Naive thymus-derived CD4-positive, alpha-beta T cell (primary cell): ENCODE measurements around the gene ZSCAN16. TPM values are rescaled to one million over a fixed set of nuclear protein-coding genes. Genes with fewer than 3 reads are reported as not detected.

Source experiments
- ATAC-seq: fragments of 150-1000 bp; cut with Tn5 transposase; 2 replicates; pipeline ENCODE4 v1.10.0; 2021; ENCODE audit warnings: mild to moderate bottlenecking, moderate library complexity
- CTCF ChIA-PET: fragments of 350-600 bp; sonication (Branson Sonifier 250); formaldehyde crosslinking; loops from one replicate; lab custom pipeline; 2021; ENCODE audit warnings: antibody characterized with exemption; lab: Charles Lee
- POLR2A ChIA-PET: fragments of 350-600 bp; sonication (Branson Sonifier 250); formaldehyde crosslinking; loops from one replicate; lab custom pipeline; 2021; ENCODE audit warnings: antibody characterized with exemption, inconsistent platforms; lab: Charles Lee
- DNase-seq, 9 donors: peaks; one replicate each; pipeline versions ENCODE4 v3.0.0 to v3.0.0-alpha.2; 2020 to 2022; ENCODE audit warnings: mixed read lengths in 1 of 9
- H3K27ac ChIP-seq: one replicate; pipeline ENCODE4 v1.7.0; 2013; ENCODE audit warnings: mild to moderate bottlenecking, low read depth, low read length, moderate library complexity
- H3K27me3 ChIP-seq, 2 donors: one replicate each; pipeline ENCODE4 v1.7.0; 2013; ENCODE audit warnings: low read length in 2 of 2, mild to moderate bottlenecking in 2 of 2, moderate library complexity in 2 of 2; ENCODE audit not compliant: control insufficient read depth in 2 of 2, insufficient read depth in 2 of 2
- H3K36me3 ChIP-seq, 3 experiments: 1 replicate in 2 of 3; 2 replicates in 1 of 3; pipeline ENCODE4 v1.7.0; 2013; ENCODE audit warnings: low read length in 3 of 3, mild to moderate bottlenecking in 3 of 3, moderate library complexity in 1 of 3; ENCODE audit not compliant: insufficient read depth in 3 of 3, control insufficient read depth in 2 of 3
- H3K4me1 ChIP-seq, 2 donors: one replicate each; pipeline ENCODE4 v1.7.0; 2013; ENCODE audit warnings: low read length in 2 of 2, mild to moderate bottlenecking in 2 of 2, moderate library complexity in 1 of 2; ENCODE audit not compliant: control insufficient read depth in 2 of 2, insufficient read depth in 2 of 2
- H3K4me3 ChIP-seq: 2 replicates; pipeline ENCODE4 v1.7.0; 2013; ENCODE audit warnings: mild to moderate bottlenecking, low read length
- H3K9me3 ChIP-seq, 3 experiments: 1 replicate in 2 of 3; 2 replicates in 1 of 3; pipeline ENCODE4 v1.7.0; 2013; ENCODE audit warnings: low read length in 3 of 3; ENCODE audit not compliant: control insufficient read depth in 2 of 3
- H3K27ac Mint-ChIP-seq, 9 donors: one replicate each; pipeline ENCODE4 v1.8.0; 2020 to 2022; ENCODE audit warnings: mixed read lengths in 9 of 9, mild to moderate bottlenecking in 8 of 9, moderate library complexity in 5 of 9, inconsistent platforms in 2 of 9
- H3K27me3 Mint-ChIP-seq, 5 donors: one replicate each; pipeline ENCODE4 v1.8.0; 2021 to 2022; ENCODE audit warnings: mixed read lengths in 5 of 5, mild to moderate bottlenecking in 1 of 5
- H3K36me3 Mint-ChIP-seq, 5 donors: one replicate each; pipeline ENCODE4 v1.8.0; 2020 to 2022; ENCODE audit warnings: mixed read lengths in 5 of 5, mild to moderate bottlenecking in 3 of 5, inconsistent platforms in 1 of 5
- H3K4me1 Mint-ChIP-seq, 7 donors: one replicate each; pipeline ENCODE4 v1.8.0; 2020 to 2022; ENCODE audit warnings: mixed read lengths in 7 of 7, mild to moderate bottlenecking in 3 of 7, inconsistent platforms in 1 of 7
- H3K4me3 Mint-ChIP-seq, 10 donors: one replicate each; pipeline ENCODE4 v1.8.0; 2020 to 2022; ENCODE audit warnings: mild to moderate bottlenecking in 10 of 10, mixed read lengths in 10 of 10, moderate library complexity in 6 of 10, inconsistent platforms in 2 of 10
- H3K9me3 Mint-ChIP-seq, 11 donors: one replicate each; pipeline ENCODE4 v1.8.0; 2020 to 2022; ENCODE audit warnings: mixed read lengths in 11 of 11, mild to moderate bottlenecking in 4 of 11, inconsistent platforms in 1 of 11, moderate library complexity in 1 of 11
- intact Hi-C, 2 donors: fragments of 100-400 bp; cut with micrococcal nuclease; formaldehyde crosslinking; loops; one replicate each; pipeline ENCODE4 v1.15.1; 2023
- polyA plus RNA-seq, 2 donors: library from polyadenylated mRNA; unstranded; fragments of 300-500 nt; fragmentation: Illumina TruSeq; gene quantifications; one replicate each; pipeline ENCODE4 v1.2.3, GENCODE V29; 2021
- total RNA-seq, 6 experiments: library from RNA in 5 of 6; stranded (reverse) in 5 of 6; gene quantifications; 1 replicate in 5 of 6; 2 replicates in 1 of 6; pipeline ENCODE4 v1.2.3 and lab custom pipeline; 2021 to 2026

The ZSCAN16 gene
- total and polyA plus RNA-seq, 7 experiments from 2014 or later: 6.4 to 15.7 (median 13.6) TPM

GRCh38 chr6:28134015-28134414, 9.6 kb downstream of the ZSCAN16 start:
- Mint-ChIP-seq H3K4me1 (peaks cover 26 to 74% (median 64%) of the 10 kb centered on the region in 7 donors), H3K36me3 (peaks cover 0 to 9% (median 0%) of the 10 kb centered on the region in 5 donors), H3K27me3 (no peaks in the 10 kb centered on the region), H3K27ac (peak overlapping the region in 8 of 9 donors; percentile 14 to 82 (median 68)), H3K4me3 (peak overlapping the region in 3 of 10 donors; percentile 11 to 31 (median 23)), H3K9me3 (peaks cover 0 to 1% (median 0%) of the 10 kb centered on the region in 11 donors)
- H3K27ac ChIP-seq: peak overlapping the region; percentile 29
- ChIA-PET POLR2A (interaction anchor here (0.6 kb wide), 1 partner anchor 26 kb away, joined by 3 read pairs; no protein-coding TSS in a partner anchor), CTCF (interaction anchor here (0.7 to 1.5 kb wide), 2 partner anchors 9 to 222 kb away, joined by 3 to 4 read pairs; partner anchors contain the start of gene ZSCAN16)
- peaks cover 0 to 11% (median 0%) of the 10 kb centered on the region in 3 experiments for H3K36me3 ChIP-seq
- no peaks in the 10 kb centered on the region for H3K9me3 ChIP-seq
- peaks cover 10 to 11% of the 10 kb centered on the region in 2 donors for H3K4me1 ChIP-seq
- H3K27me3 ChIP-seq: no peaks in the 10 kb centered on the region
- DNase-seq (peak in 5 of 9 donors; percentile 7 to 31 (median 15)), ATAC-seq (no peak)
- intact Hi-C loops: loop anchor here (1.0 to 10.0 kb wide), 5 partner anchors 222 to 1979 kb away; partner anchors contain the start of gene ZNF311 (in 1 of the 2)
- H3K4me3 ChIP-seq: no peak overlapping the region

- Histone ChIP-seq H3K4me1 (peaks cover 10 to 11% of the 10 kb centered on the region in 2 donors), H3K9me3 (no peaks in the 10 kb centered on the region), H3K4me3 (no peak overlapping the region), H3K36me3 (peaks cover 0 to 5% (median 0%) of the 10 kb centered on the region in 3 experiments), H3K27ac (peak overlapping the region; percentile 29), H3K27me3 (no peaks in the 10 kb centered on the region)
- ChIA-PET CTCF (interaction anchor here (0.7 to 1.5 kb wide), 2 partner anchors 10 to 221 kb away, joined by 3 to 4 read pairs; partner anchors contain the start of gene ZSCAN16), POLR2A (interaction anchor here (0.6 kb wide), 1 partner anchor 26 kb away, joined by 3 read pairs; no protein-coding TSS in a partner anchor)
- Mint-ChIP-seq H3K36me3 (peaks cover 0 to 3% (median 0%) of the 10 kb centered on the region in 5 donors), H3K4me1 (peaks cover 25 to 67% (median 57%) of the 10 kb centered on the region in 7 donors), H3K27me3 (no peaks in the 10 kb centered on the region), H3K27ac (peak overlapping the region in 5 of 9 donors; percentile 14 to 82 (median 66)), H3K4me3 (peak overlapping the region in 1 of 10 donors; percentile 42), H3K9me3 (peaks cover 0 to 1% (median 0%) of the 10 kb centered on the region in 11 donors)
- intact Hi-C loops: loop anchor here (1.0 to 10.0 kb wide), 7 partner anchors 222 to 1980 kb away; partner anchors contain the start of gene ZNF311 (in 1 of the 2)
- DNase-seq: no peak
- no peak for ATAC-seq
Measured at GRCh38 chr6:28134716-28135115, 10.3 kb downstream of the ZSCAN16 start.

- Histone ChIP-seq H3K27me3 (no peaks in the 10 kb centered on the region), H3K4me1 (peaks cover 10 to 12% of the 10 kb centered on the region in 2 donors), H3K27ac (peak overlapping the region; percentile 98), H3K9me3 (no peaks in the 10 kb centered on the region), H3K4me3 (no peak overlapping the region), H3K36me3 (peaks cover 0 to 4% (median 0%) of the 10 kb centered on the region in 3 experiments)
- peaks cover 0 to 3% (median 0%) of the 10 kb centered on the region in 5 donors for H3K36me3 Mint-ChIP-seq
- H3K4me3 Mint-ChIP-seq: peak overlapping the region; percentile 91 to 100 (median 94)
- H3K27me3 Mint-ChIP-seq: no peaks in the 10 kb centered on the region
- no peak for ATAC-seq
- DNase-seq: no peak
- intact Hi-C loops: loop anchor here (5.0 to 10.0 kb wide), 6 partner anchors 233 to 1981 kb away; partner anchors contain the start of gene ZNF311 (in 1 of the 2)
- CTCF ChIA-PET: interaction anchor here (0.9 kb wide), 1 partner anchor 10 kb away, joined by 3 read pairs; no protein-coding TSS in a partner anchor
- peaks cover 0 to 1% (median 0%) of the 10 kb centered on the region in 11 donors for H3K9me3 Mint-ChIP-seq
- POLR2A ChIA-PET: interaction anchor here (1.2 to 2.3 kb wide), 3 partner anchors 30 to 221 kb away, joined by 3 to 19 read pairs (median 6); partner anchors contain the start of gene ZSCAN26
- H3K4me1 Mint-ChIP-seq: peaks cover 25 to 71% (median 61%) of the 10 kb centered on the region in 7 donors
- peak overlapping the region; percentile 91 to 100 (median 97) for H3K27ac Mint-ChIP-seq
Measured at GRCh38 chr6:28135393-28135792, 11.0 kb downstream of the ZSCAN16 start.

GRCh38 chr6:28136585-28137504, 12.4 kb downstream of the ZSCAN16 start:
- H3K36me3 Mint-ChIP-seq: peaks cover 0 to 3% (median 0%) of the 10 kb centered on the region in 5 donors
- Histone ChIP-seq H3K4me1 (peaks cover 10 to 19% of the 10 kb centered on the region in 2 donors), H3K36me3 (peaks cover 0 to 7% (median 0%) of the 10 kb centered on the region in 3 experiments), H3K4me3 (peak overlapping the region; percentile 89), H3K9me3 (no peaks in the 10 kb centered on the region), H3K27me3 (no peaks in the 10 kb centered on the region), H3K27ac (peak overlapping the region; percentile 98)
- POLR2A ChIA-PET: interaction anchor here (0.7 to 6.4 kb wide), 14 partner anchors 11 to 1418 kb away, joined by 3 to 75 read pairs (median 4); partner anchors contain the start of genes ZKSCAN3, ZKSCAN4, ZSCAN16 and ZSCAN26
- no peaks in the 10 kb centered on the region for H3K27me3 Mint-ChIP-seq
- peak overlapping the region; percentile 91 to 100 (median 94) for H3K4me3 Mint-ChIP-seq
- H3K4me1 Mint-ChIP-seq: peaks cover 31 to 78% (median 72%) of the 10 kb centered on the region in 7 donors
- H3K27ac Mint-ChIP-seq: peak overlapping the region; percentile 91 to 100 (median 97)
- peak; percentile 56 for ATAC-seq
- peaks cover 0 to 1% (median 0%) of the 10 kb centered on the region in 11 donors for H3K9me3 Mint-ChIP-seq
- intact Hi-C loops: loop anchor here (1.0 to 10.0 kb wide), 15 partner anchors 13 to 1982 kb away; partner anchors contain the start of genes ZKSCAN4 (in 2 of the 2), ZSCAN12 (in 2 of the 2), ZSCAN16 (in 2 of the 2) and ZSCAN26 (in 2 of the 2)
- peak; percentile 45 to 72 (median 56) for DNase-seq
- CTCF ChIA-PET: interaction anchor here (0.9 to 1.2 kb wide), 2 partner anchors 9 to 12 kb away, joined by 3 read pairs; no protein-coding TSS in a partner anchor

GRCh38 chr6:28137505-28137981, 13.1 kb downstream of the ZSCAN16 start:
- ChIA-PET CTCF (interaction anchor here (1.0 to 1.6 kb wide), 3 partner anchors 9 to 218 kb away, joined by 3 to 4 read pairs (median 3); no protein-coding TSS in a partner anchor), POLR2A (interaction anchor here (0.7 to 6.4 kb wide), 10 partner anchors 11 to 272 kb away, joined by 3 to 75 read pairs (median 4); partner anchors contain the start of genes ZKSCAN4, ZSCAN16 and ZSCAN26)
- Histone ChIP-seq H3K4me3 (peak overlapping the region; percentile 89), H3K4me1 (peaks cover 13 to 23% of the 10 kb centered on the region in 2 donors), H3K36me3 (peaks cover 0 to 8% (median 0%) of the 10 kb centered on the region in 3 experiments), H3K27me3 (no peaks in the 10 kb centered on the region), H3K9me3 (no peaks in the 10 kb centered on the region), H3K27ac (peak overlapping the region; percentile 98)
- Mint-ChIP-seq H3K27me3 (no peaks in the 10 kb centered on the region), H3K4me1 (peaks cover 32 to 84% (median 78%) of the 10 kb centered on the region in 7 donors), H3K27ac (peak overlapping the region; percentile 91 to 100 (median 97)), H3K36me3 (peaks cover 0 to 4% (median 0%) of the 10 kb centered on the region in 5 donors), H3K9me3 (peaks cover 0 to 1% (median 0%) of the 10 kb centered on the region in 11 donors), H3K4me3 (peak overlapping the region; percentile 91 to 100 (median 94))
- peak; percentile 70 for ATAC-seq
- peak in 7 of 9 donors; percentile 20 to 79 (median 38) for DNase-seq
- intact Hi-C loops: loop anchor here (1.0 to 10.0 kb wide), 13 partner anchors 13 to 1983 kb away; partner anchors contain the start of genes ZSCAN26 (in 2 of the 2), ZKSCAN4 (in 1 of the 2), ZNF165 (in 1 of the 2) and ZNF311 (in 1 of the 2)
